Measurements from ENCODE around the gene INVS. TPM values are rescaled to one million over a fixed set of nuclear protein-coding genes. Genes with fewer than 3 reads are reported as not detected.

Gene INVS
- total RNA-seq, 1 donor from 2014 or later, result 34.0 TPM

GRCh38 chr9:100217536-100217935, 118.5 kb downstream of the INVS start:
- ATAC-seq (ENCODE audit: low read depth) (no peak), DNase-seq (no peak)
- ChIA-PET POLR2A (no interaction called here), CTCF (interaction anchor here (1.0 to 4.4 kb wide), 7 partner anchors 113 to 1054 kb away, joined by 3 to 22 read pairs (median 3); no protein-coding TSS in a partner anchor)
- H3K4me3 Mint-ChIP-seq, result no peak overlapping the region
- no peaks in the 10 kb centered on the region for H3K9me3 Mint-ChIP-seq
- H3K36me3 Mint-ChIP-seq (ENCODE audit: low read depth), result no peaks in the 10 kb centered on the region
- H3K27me3 Mint-ChIP-seq, result no peaks in the 10 kb centered on the region
- H3K27ac Mint-ChIP-seq, result no peak overlapping the region
- intact Hi-C loops (cut with micrococcal nuclease), result loop anchor here (2.0 kb wide), 2 partner anchors 411 to 951 kb away; no protein-coding TSS in a partner anchor
- peaks cover 2% of the 10 kb centered on the region for H3K4me1 Mint-ChIP-seq
- TF ChIP-seq, protein P1, sequence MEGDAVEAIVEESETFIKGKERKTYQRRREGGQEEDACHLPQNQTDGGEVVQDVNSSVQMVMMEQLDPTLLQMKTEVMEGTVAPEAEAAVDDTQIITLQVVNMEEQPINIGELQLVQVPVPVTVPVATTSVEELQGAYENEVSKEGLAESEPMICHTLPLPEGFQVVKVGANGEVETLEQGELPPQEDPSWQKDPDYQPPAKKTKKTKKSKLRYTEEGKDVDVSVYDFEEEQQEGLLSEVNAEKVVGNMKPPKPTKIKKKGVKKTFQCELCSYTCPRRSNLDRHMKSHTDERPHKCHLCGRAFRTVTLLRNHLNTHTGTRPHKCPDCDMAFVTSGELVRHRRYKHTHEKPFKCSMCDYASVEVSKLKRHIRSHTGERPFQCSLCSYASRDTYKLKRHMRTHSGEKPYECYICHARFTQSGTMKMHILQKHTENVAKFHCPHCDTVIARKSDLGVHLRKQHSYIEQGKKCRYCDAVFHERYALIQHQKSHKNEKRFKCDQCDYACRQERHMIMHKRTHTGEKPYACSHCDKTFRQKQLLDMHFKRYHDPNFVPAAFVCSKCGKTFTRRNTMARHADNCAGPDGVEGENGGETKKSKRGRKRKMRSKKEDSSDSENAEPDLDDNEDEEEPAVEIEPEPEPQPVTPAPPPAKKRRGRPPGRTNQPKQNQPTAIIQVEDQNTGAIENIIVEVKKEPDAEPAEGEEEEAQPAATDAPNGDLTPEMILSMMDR (IDR thresholded peaks at IDR 0.05), result no peak

DNA sequence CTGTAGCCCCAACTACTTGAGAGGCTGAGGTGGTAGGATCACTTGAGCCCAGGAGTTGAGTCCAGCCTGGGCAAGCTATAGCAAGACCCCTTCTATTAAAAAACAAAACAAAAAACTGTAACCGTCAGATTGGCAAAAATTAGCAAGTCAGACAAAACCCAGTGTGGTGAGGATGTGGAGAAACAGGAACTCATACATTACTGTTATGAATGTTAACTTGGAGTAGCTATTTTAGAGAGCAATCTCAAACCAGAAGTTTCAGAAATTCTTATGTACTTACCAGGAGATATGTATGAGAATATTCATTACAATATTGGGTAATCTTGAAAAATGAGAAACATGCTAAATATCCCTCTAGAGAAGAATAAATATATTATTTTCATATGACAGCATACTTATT, 120.3 kb downstream of the INVS start:
- TF ChIP-seq, protein P1 (IDR thresholded peaks at IDR 0.05), result no peak
- H3K27me3 Mint-ChIP-seq, result no peaks in the 10 kb centered on the region

GRCh38 chr9:100220936-100221335, 121.9 kb downstream of the INVS start:
- no peak overlapping the region for H3K27ac Mint-ChIP-seq
- DNase-seq (no peak), ATAC-seq (ENCODE audit: low read depth) (no peak)
- peaks cover 5% of the 10 kb centered on the region for H3K4me1 Mint-ChIP-seq
- H3K27me3 Mint-ChIP-seq, result no peaks in the 10 kb centered on the region
- intact Hi-C loops (cut with micrococcal nuclease), result no loop called here
- H3K36me3 Mint-ChIP-seq (ENCODE audit: low read depth), result peaks cover 4% of the 10 kb centered on the region
- TF ChIP-seq, protein P1 (IDR thresholded peaks at IDR 0.05), result no peak
- POLR2A ChIA-PET, result no interaction called here
- H3K9me3 Mint-ChIP-seq, result no peaks in the 10 kb centered on the region
- no peak overlapping the region for H3K4me3 Mint-ChIP-seq
- CTCF ChIA-PET, result interaction anchor here (1.2 to 1.5 kb wide), 3 partner anchors 11 to 194 kb away, joined by 3 to 6 read pairs (median 5); no protein-coding TSS in a partner anchor

More for the DNA sequence above, 120.3 kb downstream of the INVS start:
- POLR2A ChIA-PET, result no interaction called here
- CTCF ChIA-PET, result interaction anchor here (0.7 to 3.6 kb wide), 2 partner anchors 134 to 192 kb away, joined by 3 to 22 read pairs; no protein-coding TSS in a partner anchor
- no peak overlapping the region for H3K4me3 Mint-ChIP-seq
- H3K36me3 Mint-ChIP-seq (ENCODE audit: low read depth), result peaks cover 3% of the 10 kb centered on the region
- peaks cover 5% of the 10 kb centered on the region for H3K4me1 Mint-ChIP-seq
- no peaks in the 10 kb centered on the region for H3K9me3 Mint-ChIP-seq
- intact Hi-C loops (cut with micrococcal nuclease), result no loop called here
- H3K27ac Mint-ChIP-seq, result no peak overlapping the region
- ATAC-seq (ENCODE audit: low read depth) (no peak), DNase-seq (no peak)

DNA sequence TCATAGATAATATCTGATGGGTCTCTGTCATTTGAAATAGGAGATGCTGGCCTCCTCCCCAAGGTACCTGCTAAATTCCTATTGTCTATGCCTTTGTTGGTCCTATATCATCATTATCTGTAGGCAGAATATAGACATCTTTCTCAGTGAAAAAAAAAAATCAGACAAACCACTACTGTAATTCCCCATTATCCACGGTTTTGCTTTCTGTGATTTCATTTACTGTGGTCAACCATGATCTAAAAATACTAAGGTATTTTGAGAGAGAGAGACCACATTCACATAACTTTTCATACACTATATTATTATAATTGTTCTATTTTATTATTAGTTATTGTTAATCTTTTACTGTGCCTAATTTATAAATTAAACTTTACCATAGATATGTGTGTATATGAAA, 122.5 kb downstream of the INVS start:
- H3K4me3 Mint-ChIP-seq, result no peak overlapping the region
- no peaks in the 10 kb centered on the region for H3K9me3 Mint-ChIP-seq
- H3K27ac Mint-ChIP-seq, result no peak overlapping the region
- peaks cover 5% of the 10 kb centered on the region for H3K4me1 Mint-ChIP-seq
- ChIA-PET POLR2A (no interaction called here), CTCF (interaction anchor here (2.1 kb wide), 1 partner anchor 7 kb away, joined by 8 read pairs; no protein-coding TSS in a partner anchor)
- TF ChIP-seq, protein P1 (IDR thresholded peaks at IDR 0.05), result no peak
- H3K27me3 Mint-ChIP-seq, result no peaks in the 10 kb centered on the region
- ATAC-seq (ENCODE audit: low read depth) (no peak), DNase-seq (no peak)
- H3K36me3 Mint-ChIP-seq (ENCODE audit: low read depth), result peaks cover 10% of the 10 kb centered on the region
- intact Hi-C loops (cut with micrococcal nuclease), result no loop called here

GRCh38 chr9:100222674-100223073, 123.6 kb downstream of the INVS start:
- intact Hi-C loops (cut with micrococcal nuclease), result no loop called here
- no peaks in the 10 kb centered on the region for H3K27me3 Mint-ChIP-seq
- POLR2A ChIA-PET, result interaction anchor here (0.7 kb wide), 1 partner anchor 102 kb away, joined by 3 read pairs; no protein-coding TSS in a partner anchor
- TF ChIP-seq, protein P1 (IDR thresholded peaks at IDR 0.05), result no peak
- CTCF ChIA-PET, result interaction anchor here (0.7 to 2.1 kb wide), 5 partner anchors 8 to 304 kb away, joined by 3 to 8 read pairs (median 4); no protein-coding TSS in a partner anchor
- DNase-seq, result no peak
- no peaks in the 10 kb centered on the region for H3K9me3 Mint-ChIP-seq
- no peak overlapping the region for H3K4me3 Mint-ChIP-seq
- ATAC-seq (ENCODE audit: low read depth), result no peak
- H3K27ac Mint-ChIP-seq, result no peak overlapping the region
- peaks cover 5% of the 10 kb centered on the region for H3K4me1 Mint-ChIP-seq
- H3K36me3 Mint-ChIP-seq (ENCODE audit: low read depth), result peaks cover 19% of the 10 kb centered on the region
